ENCODE data around the gene MAP3K14. TPM values are rescaled to one million over a fixed set of nuclear protein-coding genes. Genes with fewer than 3 reads are reported as not detected.

Gene MAP3K14
- total and polyA plus RNA-seq, 2 experiments from 2014 or later = 2.3 to 3.0 TPM

DNA sequence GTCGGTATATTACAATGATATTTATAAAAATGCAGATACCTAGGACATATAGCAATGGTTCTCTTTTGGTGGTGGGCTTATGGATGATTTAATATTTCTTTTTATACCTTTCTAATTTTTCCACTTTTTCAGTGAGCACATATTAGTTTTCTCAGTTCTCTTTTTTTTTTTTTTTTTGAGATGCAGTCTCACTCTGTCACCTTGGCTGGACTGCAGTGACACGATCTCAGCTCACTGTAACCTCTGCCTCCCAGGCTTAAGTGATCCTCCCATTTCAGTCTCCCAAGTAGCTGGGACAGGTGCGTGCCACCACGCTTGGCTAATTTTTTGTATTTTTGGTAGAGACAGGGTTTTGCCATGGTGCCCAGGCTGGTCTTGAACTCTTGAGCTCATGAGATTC is 15.1 kb downstream of the MAP3K14 start:
- Histone ChIP-seq H3K9me3 (ENCODE audit: low read depth) (no peaks in the 10 kb centered on the region), H3K36me3 (replicated peaks; ENCODE audit: insufficient read depth, low read depth) (no peaks in the 10 kb centered on the region), H3K4me1 (ENCODE audit: insufficient read depth) (peaks cover 15% of the 10 kb centered on the region), H3K79me2 (peaks cover 65% of the 10 kb centered on the region), H3K9me2 (replicated peaks; ENCODE audit: insufficient read depth) (no peaks in the 10 kb centered on the region), H4K20me1 (ENCODE audit: insufficient read depth, poor library complexity, severe bottlenecking) (peaks cover 3% of the 10 kb centered on the region), H3K4me2 (no peak overlapping the region), H3K27me3 (no peaks in the 10 kb centered on the region), H2AFZ (no peak overlapping the region), H3K27ac (no peak overlapping the region), H3K4me3 (no peak overlapping the region)
- TF ChIP-seq EZH2 (IDR thresholded peaks at IDR 0.05; ENCODE audit: borderline replicate concordance) (no peak), EZH2phosphoT487 (IDR thresholded peaks at IDR 0.05; ENCODE audit: low read depth, severe bottlenecking, unreplicated experiment) (no peak)
- TF ChIP-seq, protein P1, sequence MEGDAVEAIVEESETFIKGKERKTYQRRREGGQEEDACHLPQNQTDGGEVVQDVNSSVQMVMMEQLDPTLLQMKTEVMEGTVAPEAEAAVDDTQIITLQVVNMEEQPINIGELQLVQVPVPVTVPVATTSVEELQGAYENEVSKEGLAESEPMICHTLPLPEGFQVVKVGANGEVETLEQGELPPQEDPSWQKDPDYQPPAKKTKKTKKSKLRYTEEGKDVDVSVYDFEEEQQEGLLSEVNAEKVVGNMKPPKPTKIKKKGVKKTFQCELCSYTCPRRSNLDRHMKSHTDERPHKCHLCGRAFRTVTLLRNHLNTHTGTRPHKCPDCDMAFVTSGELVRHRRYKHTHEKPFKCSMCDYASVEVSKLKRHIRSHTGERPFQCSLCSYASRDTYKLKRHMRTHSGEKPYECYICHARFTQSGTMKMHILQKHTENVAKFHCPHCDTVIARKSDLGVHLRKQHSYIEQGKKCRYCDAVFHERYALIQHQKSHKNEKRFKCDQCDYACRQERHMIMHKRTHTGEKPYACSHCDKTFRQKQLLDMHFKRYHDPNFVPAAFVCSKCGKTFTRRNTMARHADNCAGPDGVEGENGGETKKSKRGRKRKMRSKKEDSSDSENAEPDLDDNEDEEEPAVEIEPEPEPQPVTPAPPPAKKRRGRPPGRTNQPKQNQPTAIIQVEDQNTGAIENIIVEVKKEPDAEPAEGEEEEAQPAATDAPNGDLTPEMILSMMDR (IDR thresholded peaks at IDR 0.05; ENCODE audit: poor library complexity) = no peak
- WGBS (ENCODE audit: low lambda C conversion rate, missing lambda C conversion rate) = 98% methylated on average over 4 of the region's 4 CpGs
- DNase-seq (ENCODE audit: low spot score) = no peak

DNA sequence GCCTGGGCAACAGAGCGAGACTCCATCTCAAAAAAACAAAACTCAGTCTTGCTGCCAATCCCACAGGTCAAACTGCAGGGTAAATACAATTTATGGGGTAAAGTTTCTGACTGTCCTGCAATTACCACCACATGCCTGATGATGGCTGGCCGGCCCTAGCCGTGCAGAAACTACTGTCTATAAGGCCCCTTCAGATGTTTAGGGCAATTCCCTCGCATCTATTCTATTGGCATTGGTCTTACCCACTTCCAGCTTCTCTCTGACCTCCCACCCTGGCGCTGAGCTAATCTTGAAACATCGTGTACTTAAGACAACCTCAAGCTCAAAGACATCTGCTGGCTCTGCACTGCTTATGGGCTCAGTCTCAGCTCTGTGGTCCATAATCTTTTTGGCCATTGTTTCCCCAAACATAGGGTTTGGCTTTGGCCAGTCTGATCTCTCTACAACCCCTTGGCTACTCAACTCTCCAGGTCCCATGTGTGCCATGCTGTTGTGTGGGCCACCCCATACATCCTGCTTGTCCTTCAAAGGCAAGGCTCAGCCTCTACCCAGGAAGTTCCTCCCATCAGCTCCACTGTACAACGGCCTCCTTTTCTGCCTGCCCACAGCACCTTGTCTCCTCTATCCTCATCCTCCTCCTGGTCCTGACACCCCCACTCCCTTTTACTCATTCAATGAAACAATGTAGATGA is 16.6 kb downstream of the MAP3K14 start:
- Histone ChIP-seq H3K9me3 (ENCODE audit: low read depth) (no peaks in the 10 kb centered on the region), H3K27me3 (no peaks in the 10 kb centered on the region), H3K79me2 (peaks cover 66% of the 10 kb centered on the region), H3K4me3 (no peak overlapping the region), H3K9me2 (replicated peaks; ENCODE audit: insufficient read depth) (no peaks in the 10 kb centered on the region), H3K4me2 (no peak overlapping the region), H3K27ac (peak overlapping the region; percentile 67), H2AFZ (no peak overlapping the region), H3K36me3 (replicated peaks; ENCODE audit: insufficient read depth, low read depth) (no peaks in the 10 kb centered on the region), H3K4me1 (ENCODE audit: insufficient read depth) (peaks cover 20% of the 10 kb centered on the region), H4K20me1 (ENCODE audit: insufficient read depth, poor library complexity, severe bottlenecking) (peaks cover 3% of the 10 kb centered on the region)
- DNase-seq (ENCODE audit: low spot score) = no peak
- 94% methylated on average over 7 of the region's 7 CpGs for WGBS (ENCODE audit: low lambda C conversion rate, missing lambda C conversion rate)
- TF ChIP-seq, protein P1 (IDR thresholded peaks at IDR 0.05; ENCODE audit: poor library complexity) = no peak
- TF ChIP-seq EZH2phosphoT487 (IDR thresholded peaks at IDR 0.05; ENCODE audit: low read depth, severe bottlenecking, unreplicated experiment) (no peak), EZH2 (IDR thresholded peaks at IDR 0.05; ENCODE audit: borderline replicate concordance) (no peak)

DNA sequence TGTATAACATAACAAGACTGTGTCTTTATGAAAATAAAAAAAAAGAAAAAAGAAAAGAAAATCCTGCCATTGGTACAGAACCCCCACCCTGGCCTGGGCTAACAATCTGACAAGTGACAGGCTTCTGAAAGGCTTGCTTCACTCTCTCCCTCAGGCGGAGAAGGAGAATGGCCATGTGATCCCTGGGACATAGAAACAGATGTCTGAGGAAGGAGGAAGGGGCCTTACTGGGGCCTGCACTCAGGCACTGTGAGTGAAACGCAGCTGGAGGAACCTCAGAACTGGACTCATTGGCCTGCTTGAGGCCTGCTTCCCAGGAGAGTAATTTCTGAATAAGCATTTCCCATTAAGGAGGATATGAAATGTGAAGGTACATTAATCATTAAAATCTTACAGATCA is 17.5 kb downstream of the MAP3K14 start:
- TF ChIP-seq EZH2phosphoT487 (IDR thresholded peaks at IDR 0.05; ENCODE audit: low read depth, severe bottlenecking, unreplicated experiment) (no peak), EZH2 (IDR thresholded peaks at IDR 0.05; ENCODE audit: borderline replicate concordance) (no peak)
- TF ChIP-seq, protein P1 (IDR thresholded peaks at IDR 0.05; ENCODE audit: poor library complexity) = no peak
- H3K4me3 ChIP-seq = no peak overlapping the region
- H4K20me1 ChIP-seq (ENCODE audit: insufficient read depth, poor library complexity, severe bottlenecking) = peaks cover 3% of the 10 kb centered on the region
- no peaks in the 10 kb centered on the region for H3K9me2 ChIP-seq (replicated peaks; ENCODE audit: insufficient read depth)
- no peaks in the 10 kb centered on the region for H3K27me3 ChIP-seq
- no peak overlapping the region for H3K4me2 ChIP-seq
- H3K4me1 ChIP-seq (ENCODE audit: insufficient read depth) = peaks cover 25% of the 10 kb centered on the region
- peaks cover 66% of the 10 kb centered on the region for H3K79me2 ChIP-seq
- H3K27ac ChIP-seq = peak overlapping the region; percentile 67
- DNase-seq (ENCODE audit: low spot score) = peak; percentile 39
- 45% methylated on average over 2 of the region's 2 CpGs for WGBS (ENCODE audit: low lambda C conversion rate, missing lambda C conversion rate)
- H3K36me3 ChIP-seq (replicated peaks; ENCODE audit: insufficient read depth, low read depth) = no peaks in the 10 kb centered on the region
- H2AFZ ChIP-seq = no peak overlapping the region
- H3K9me3 ChIP-seq (ENCODE audit: low read depth) = no peaks in the 10 kb centered on the region
